NCI-H2029 treated with DMSO at 0.1 percent for 48 hours (cell line): Measurements from ENCODE around the gene IGFBP3.

Experiments used
- DNase-seq: peaks from one replicate; lab custom pipeline; 2025; lab: John Stamatoyannopoulos, UW

The IGFBP3 gene

DNA sequence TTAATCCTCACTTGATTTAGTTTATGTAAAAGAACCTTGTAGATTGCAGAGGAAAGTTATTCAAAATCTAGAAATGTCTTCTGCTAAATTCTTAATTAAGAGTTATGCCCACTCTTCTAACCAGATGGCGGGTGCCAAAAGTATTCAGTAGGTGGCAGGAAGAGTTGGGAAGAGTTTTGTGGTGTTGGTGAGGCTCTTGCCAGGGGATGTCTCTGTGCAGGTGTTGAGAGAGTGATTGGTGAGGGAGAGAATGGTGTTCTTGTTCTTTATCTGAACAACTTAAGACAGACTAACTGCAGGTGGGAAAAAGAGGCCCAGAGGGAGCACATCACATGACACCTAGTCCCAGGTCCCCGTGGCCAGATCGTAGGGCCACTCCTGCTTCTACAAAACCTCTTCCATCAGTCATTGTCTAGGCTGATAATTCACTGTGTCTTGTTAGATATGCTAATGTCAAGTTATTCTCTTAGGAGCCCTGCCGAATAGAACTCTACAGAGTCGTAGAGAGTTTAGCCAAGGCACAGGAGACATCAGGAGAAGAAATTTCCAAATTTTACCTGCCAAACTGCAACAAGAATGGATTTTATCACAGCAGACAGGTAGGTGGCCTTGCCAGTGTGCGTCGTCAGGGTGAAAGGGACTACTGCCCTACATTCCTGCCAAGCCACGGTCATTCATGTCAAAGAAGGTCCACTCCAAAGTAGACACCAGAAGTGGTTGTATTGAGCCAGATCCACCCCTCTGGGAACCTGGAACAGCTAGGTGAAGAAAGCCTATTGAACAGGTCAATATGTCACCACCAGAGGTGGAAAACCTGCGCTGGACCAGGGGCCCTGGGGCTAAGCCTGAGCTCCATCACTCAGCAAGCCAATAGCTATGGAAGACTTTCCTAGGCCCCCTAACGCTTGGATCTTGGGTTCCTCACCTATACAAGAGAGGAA lies 29.3 kb downstream of the IGFBP3 start:
- no peak for DNase-seq

- peak; percentile 28 for DNase-seq
These were observed 30.1 kb downstream of the IGFBP3 start for GRCh38 chr7:45890902-45891461.

GRCh38 chr7:45890125-45890901 lies 30.8 kb downstream of the IGFBP3 start:
- no peak for DNase-seq

- no peak for DNase-seq
These were observed 31.6 kb downstream of the IGFBP3 start for GRCh38 chr7:45889367-45890067.

- no peak for DNase-seq
These were observed 32.1 kb downstream of the IGFBP3 start for GRCh38 chr7:45888993-45889366.

DNA sequence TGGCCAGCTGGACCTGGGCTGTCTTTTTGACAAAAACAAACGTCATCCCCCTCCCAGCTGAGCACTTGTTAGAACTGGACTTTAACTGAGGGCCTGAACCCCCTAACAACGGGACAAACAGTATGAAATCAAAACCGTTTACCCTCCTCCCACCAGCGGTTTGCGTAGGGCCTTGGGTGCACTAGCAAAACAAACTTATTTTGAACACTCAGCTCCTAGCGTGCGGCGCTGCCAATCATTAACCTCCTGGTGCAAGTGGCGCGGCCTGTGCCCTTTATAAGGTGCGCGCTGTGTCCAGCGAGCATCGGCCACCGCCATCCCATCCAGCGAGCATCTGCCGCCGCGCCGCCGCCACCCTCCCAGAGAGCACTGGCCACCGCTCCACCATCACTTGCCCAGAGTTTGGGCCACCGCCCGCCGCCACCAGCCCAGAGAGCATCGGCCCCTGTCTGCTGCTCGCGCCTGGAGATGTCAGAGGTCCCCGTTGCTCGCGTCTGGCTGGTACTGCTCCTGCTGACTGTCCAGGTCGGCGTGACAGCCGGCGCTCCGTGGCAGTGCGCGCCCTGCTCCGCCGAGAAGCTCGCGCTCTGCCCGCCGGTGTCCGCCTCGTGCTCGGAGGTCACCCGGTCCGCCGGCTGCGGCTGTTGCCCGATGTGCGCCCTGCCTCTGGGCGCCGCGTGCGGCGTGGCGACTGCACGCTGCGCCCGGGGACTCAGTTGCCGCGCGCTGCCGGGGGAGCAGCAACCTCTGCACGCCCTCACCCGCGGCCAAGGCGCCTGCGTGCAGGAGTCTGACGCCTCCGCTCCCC lies 32.7 kb downstream of the IGFBP3 start, which contains the start of gene IGFBP1:
Gene IGFBP1 (plus strand): TSS at position 304 of the 808 bp plus-strand sequence. CDS start 165 bp downstream, at position 469.
- no peak for DNase-seq

DNA sequence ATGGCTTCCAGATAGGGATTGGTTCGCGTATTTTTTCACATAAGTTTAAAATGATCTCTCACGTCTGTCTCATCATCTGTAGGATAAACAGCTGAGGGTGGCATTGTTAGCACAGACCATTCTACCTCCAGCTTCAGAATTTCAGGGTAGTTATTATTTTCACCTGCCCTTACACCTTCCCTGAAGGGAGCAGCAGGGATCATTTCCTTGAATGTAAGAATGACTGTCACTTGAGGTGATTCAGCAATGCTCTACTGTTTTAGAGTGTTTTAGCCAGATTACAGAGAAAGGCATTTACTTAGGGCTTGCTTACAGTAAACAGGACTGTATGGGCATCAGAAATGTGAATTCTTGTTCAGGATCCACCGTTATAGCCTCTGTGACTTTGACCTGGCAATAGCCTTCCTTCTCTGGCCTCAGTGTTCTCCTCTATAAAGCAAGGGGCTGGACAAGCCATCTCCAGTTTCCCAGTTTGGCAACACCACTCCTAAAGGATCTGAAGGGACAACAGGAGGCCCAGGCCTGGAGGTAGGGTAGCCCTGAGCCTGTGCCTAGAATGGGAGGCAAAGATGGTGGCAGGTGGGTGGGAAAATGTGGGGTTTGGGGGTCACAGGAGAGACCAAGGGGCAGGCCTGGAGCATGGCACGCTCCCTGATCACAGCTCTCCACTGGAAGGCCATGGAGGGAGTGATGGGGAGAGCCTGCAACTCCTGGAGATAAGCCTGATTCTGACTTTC lies 34.0 kb downstream of the IGFBP3 start:
- DNase-seq: no peak

GRCh38 chr7:45885264-45885882 lies 35.7 kb downstream of the IGFBP3 start:
- no peak for DNase-seq

- no peak for DNase-seq
These were observed 36.9 kb downstream of the IGFBP3 start for GRCh38 chr7:45884136-45884535.

DNA sequence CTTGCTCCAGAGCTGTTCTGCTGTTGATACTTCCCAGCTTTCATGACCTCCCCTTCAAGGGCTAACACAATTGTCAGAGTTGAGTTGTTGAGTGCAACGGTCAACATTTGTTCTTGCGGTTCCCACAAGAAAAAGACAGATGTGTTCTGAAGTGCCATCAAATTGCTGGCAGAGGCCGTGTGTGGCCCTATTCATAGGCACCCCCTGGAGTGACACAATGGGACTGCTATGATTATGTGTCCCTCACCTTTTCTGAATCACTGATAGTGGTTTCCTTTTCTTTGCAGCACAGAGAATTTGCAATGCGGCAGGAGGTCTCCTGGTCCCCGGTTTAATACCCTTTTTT lies 38.6 kb downstream of the IGFBP3 start:
- peak; percentile 71 for DNase-seq

DNA sequence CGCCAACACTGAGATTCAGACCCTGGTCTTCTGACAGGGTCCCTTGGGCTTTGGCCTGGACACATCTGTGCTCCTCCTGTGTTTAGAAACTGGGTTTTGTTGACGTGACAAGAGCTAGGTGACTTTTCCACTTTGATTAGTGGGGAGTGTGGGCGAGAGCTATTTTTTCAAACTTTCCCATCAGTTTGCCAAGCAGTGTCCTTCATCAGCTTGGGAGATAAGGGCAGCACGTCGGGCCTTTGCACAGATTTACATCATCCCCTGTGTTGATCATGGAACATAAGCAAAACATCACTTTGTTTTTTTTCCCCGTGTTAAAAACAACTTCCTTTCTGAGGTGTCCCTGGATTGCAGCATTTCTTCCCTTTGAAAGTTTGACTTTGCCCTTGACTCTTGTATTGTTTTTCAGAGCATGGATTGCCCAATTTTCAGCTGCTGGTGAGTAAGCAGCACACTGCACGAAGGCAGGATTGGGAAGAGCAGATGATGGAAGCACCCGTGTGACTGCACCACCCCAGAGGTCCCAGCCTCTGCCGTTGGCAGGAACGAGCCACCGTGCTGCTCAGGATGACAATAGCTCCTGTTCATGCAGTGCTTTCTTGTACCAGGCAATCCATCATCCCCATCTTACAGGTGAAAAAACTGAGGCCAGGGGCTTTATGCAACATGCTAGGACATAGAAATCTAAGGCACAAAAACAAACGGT lies 39.2 kb downstream of the IGFBP3 start:
- no peak for DNase-seq

DNA sequence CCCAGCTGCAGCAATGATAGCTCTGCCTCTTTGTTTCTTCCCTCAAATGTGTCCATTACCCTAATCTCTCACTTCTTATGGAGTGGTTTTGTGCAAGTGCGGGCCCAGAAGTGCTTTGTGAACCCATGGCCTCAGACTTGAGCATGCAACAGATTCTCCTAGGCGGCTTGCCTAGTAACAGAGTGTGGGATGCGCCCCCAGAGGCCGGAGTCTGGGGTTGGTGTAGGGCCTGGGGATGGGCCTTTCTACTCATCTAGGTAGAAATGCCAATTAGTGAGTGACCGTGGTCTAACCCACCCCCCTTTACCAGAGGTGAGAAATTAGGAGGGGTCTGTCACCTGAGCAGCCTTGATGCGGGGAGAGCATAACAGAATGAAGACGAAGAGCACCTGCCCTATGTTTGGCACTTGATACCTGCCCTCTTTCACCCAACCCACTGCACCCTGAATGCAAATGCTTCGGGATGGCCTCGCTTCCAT lies 39.8 kb downstream of the IGFBP3 start:
- no peak for DNase-seq

DNA sequence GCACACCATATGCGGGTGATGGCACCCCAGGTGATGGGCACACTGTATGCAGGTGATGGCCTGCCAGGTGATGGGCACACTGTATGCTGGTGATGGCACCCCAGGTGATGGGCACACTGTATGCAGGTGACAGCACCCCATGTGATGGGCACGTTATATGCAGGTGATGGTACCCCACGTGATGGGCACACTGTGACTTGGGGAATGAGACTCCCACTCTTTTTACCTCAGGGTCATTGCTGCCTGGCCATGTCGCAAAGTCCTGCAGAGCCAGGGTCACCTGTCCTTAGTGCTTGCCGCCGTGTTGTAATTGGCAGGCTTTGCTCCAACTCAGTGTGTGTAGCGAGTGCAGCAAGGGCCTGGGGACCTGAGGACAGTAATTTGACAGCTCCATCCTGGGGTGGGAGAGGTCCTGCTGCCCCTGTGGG lies 40.6 kb downstream of the IGFBP3 start:
- no peak for DNase-seq

DNA sequence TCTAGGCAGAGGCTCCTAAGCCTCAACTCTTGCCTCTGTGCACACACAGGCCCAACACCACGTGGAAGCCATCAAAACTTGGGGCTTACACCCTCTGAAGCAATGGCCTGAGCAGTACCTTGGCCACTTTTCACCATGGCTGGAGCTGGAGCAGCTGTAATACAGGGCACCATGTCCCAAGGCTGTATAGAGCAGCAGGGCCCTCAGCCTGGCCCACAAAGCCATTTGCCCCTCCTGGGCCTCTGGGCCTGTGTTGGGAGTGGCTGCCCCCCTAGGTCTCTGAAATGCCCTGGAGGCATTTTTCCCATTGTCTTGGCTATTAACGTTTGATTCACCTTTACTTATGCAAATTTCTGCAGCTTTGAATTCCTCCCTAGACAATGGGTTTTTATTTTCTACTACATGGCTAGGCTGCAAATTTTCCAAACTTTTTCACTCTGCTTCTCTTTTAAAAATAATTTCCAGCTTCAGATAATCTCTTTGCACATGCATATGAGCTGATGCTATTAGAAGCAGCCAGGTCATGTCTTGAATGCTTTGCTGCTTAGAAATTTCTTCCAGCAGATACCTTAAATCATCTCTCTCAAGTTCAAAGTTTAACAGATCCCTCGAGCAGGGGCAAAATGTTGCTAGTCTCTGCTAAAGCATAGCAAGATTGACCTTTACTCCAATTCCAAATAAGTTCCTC lies 42.5 kb downstream of the IGFBP3 start:
- no peak for DNase-seq

DNA sequence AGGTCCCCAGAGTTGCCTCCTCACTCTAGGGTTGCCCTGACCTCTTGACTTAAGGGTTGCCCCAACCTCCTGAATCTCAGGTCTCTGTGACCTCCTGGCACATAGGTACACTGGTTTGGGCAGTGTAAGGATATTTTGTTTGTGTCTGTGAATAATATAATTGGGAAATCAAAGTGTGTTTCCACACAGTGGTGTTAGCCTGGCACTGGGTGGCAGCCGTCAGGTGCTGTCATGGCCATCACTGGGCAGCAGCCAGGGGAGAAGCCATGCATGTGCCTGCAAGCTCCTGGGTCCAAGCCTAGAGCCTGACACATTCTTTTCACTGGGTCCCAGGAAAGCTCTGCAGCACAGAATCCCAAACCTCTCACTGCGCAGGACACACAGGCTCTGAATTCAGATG lies 44.6 kb downstream of the IGFBP3 start:
- DNase-seq: no peak

- no peak for DNase-seq
These were observed 46.5 kb downstream of the IGFBP3 start for GRCh38 chr7:45874408-45875131.

GRCh38 chr7:45873355-45873754 lies 47.7 kb downstream of the IGFBP3 start:
- DNase-seq: no peak

- no peak for DNase-seq
These were observed 48.1 kb downstream of the IGFBP3 start, which contains the start of gene CCDC201 for GRCh38 chr7:45873035-45873354. TSS of gene CCDC201 (minus strand) at chr7:45873082. CDS start at chr7:45873007, 75 bp downstream.
